ENCODE data around the gene SHISA6.
A peak's percentile ranks its signal among the peaks of the same experiment; 100 is the strongest.

Gene SHISA6

GRCh38 chr17:11564589-11565380 is 323.8 kb downstream of the SHISA6 start:
- no peak overlapping the region for H3K4me3 ChIP-seq (ENCODE audit: low read depth, low read length)

- H3K4me3 ChIP-seq (ENCODE audit: low read depth, low read length): no peak overlapping the region
Measured at GRCh38 chr17:11565591-11565990, 324.6 kb downstream of the SHISA6 start.

GRCh38 chr17:11578998-11579397 is 338.0 kb downstream of the SHISA6 start:
- no peak overlapping the region for H3K4me3 ChIP-seq (ENCODE audit: low read depth, low read length)

GRCh38 chr17:11580677-11581076 is 339.7 kb downstream of the SHISA6 start:
- H3K4me3 ChIP-seq (ENCODE audit: low read depth, low read length): no peak overlapping the region

GRCh38 chr17:11582217-11582616 is 341.2 kb downstream of the SHISA6 start:
- H3K4me3 ChIP-seq (ENCODE audit: low read depth, low read length): no peak overlapping the region

- H3K4me3 ChIP-seq (ENCODE audit: low read depth, low read length): no peak overlapping the region
Measured at GRCh38 chr17:11583306-11583992, 342.4 kb downstream of the SHISA6 start.

- no peak overlapping the region for H3K4me3 ChIP-seq (ENCODE audit: low read depth, low read length)
Measured at GRCh38 chr17:11589716-11590115, 348.7 kb downstream of the SHISA6 start.

GRCh38 chr17:11598274-11599221 is 357.5 kb downstream of the SHISA6 start, which contains the start of gene DNAH9:
DNAH9 (plus strand) TSS chr17:11598470; CDS start chr17:11598499, 29 bp downstream.
- peak within 1 kb of the TSS; percentile 68 for H3K4me3 ChIP-seq (ENCODE audit: low read depth, low read length)

- no peak overlapping the region for H3K4me3 ChIP-seq (ENCODE audit: low read depth, low read length)
Measured at GRCh38 chr17:11601661-11602060, 360.6 kb downstream of the SHISA6 start.

GRCh38 chr17:11608396-11608795 is 367.4 kb downstream of the SHISA6 start:
- H3K4me3 ChIP-seq (ENCODE audit: low read depth, low read length): no peak overlapping the region

GRCh38 chr17:11610999-11611566 is 370.1 kb downstream of the SHISA6 start:
- H3K4me3 ChIP-seq (ENCODE audit: low read depth, low read length): no peak overlapping the region

- H3K4me3 ChIP-seq (ENCODE audit: low read depth, low read length): no peak overlapping the region
Measured at GRCh38 chr17:11612956-11613355, 371.9 kb downstream of the SHISA6 start.

All from iPS-11a (cell line).